Nephron progenitor cell (in vitro differentiated cells): ENCODE data around the gene NEUROD6.

Experiments used
- DNase-seq: peaks from one replicate; pipeline ENCODE4 v3.0.0; 2021
- H3K27ac Mint-ChIP-seq: 2 replicates; pipeline ENCODE4 v1.8.0; 2021; ENCODE audit warnings: mild to moderate bottlenecking, moderate library complexity, mixed read lengths
- H3K27me3 Mint-ChIP-seq: 2 replicates; pipeline ENCODE4 v1.8.0; 2021; ENCODE audit warnings: mild to moderate bottlenecking, low read depth, mixed read lengths; ENCODE audit not compliant: poor library complexity
- H3K36me3 Mint-ChIP-seq: 2 replicates; pipeline ENCODE4 v1.8.0; 2021; ENCODE audit warnings: low read depth, mixed read lengths
- H3K4me1 Mint-ChIP-seq: 2 replicates; pipeline ENCODE4 v1.8.0; 2021; ENCODE audit warnings: mixed read lengths
- H3K4me3 Mint-ChIP-seq: 2 replicates; pipeline ENCODE4 v1.8.0; 2021; ENCODE audit warnings: mild to moderate bottlenecking, moderate library complexity, mixed read lengths
- H3K9me3 Mint-ChIP-seq: 2 replicates; pipeline ENCODE4 v1.8.0; 2021; ENCODE audit warnings: mild to moderate bottlenecking, moderate library complexity, mixed read lengths
- CTCF ChIP-seq: fragments of 200-600 bp; sonication (generic); IDR thresholded peaks from 2 replicates; pipeline ENCODE4 v1.5.0; 2021; ENCODE audit warnings: antibody characterized with exemption

Gene NEUROD6

GRCh38 chr7:31327071-31327470 is 13.5 kb downstream of the NEUROD6 start:
- Mint-ChIP-seq H3K9me3 (no peaks in the 10 kb centered on the region), H3K36me3 (no peaks in the 10 kb centered on the region), H3K4me1 (no peaks in the 10 kb centered on the region), H3K4me3 (no peak overlapping the region), H3K27ac (no peak overlapping the region), H3K27me3 (peaks cover 18% of the 10 kb centered on the region)
- TF ChIP-seq CTCF = no peak
- no peak for DNase-seq

- no peaks in the 10 kb centered on the region for H3K36me3 Mint-ChIP-seq
- H3K27ac Mint-ChIP-seq = no peak overlapping the region
- TF ChIP-seq CTCF = no peak
- DNase-seq = no peak
- no peaks in the 10 kb centered on the region for H3K9me3 Mint-ChIP-seq
- no peak overlapping the region for H3K4me3 Mint-ChIP-seq
- H3K27me3 Mint-ChIP-seq = peaks cover 14% of the 10 kb centered on the region
- H3K4me1 Mint-ChIP-seq = no peaks in the 10 kb centered on the region
Measured at GRCh38 chr7:31326416-31326815, 14.1 kb downstream of the NEUROD6 start.

GRCh38 chr7:31323101-31323500 is 17.4 kb downstream of the NEUROD6 start:
- Mint-ChIP-seq H3K27me3 (peaks cover 8% of the 10 kb centered on the region), H3K36me3 (no peaks in the 10 kb centered on the region), H3K9me3 (no peaks in the 10 kb centered on the region), H3K27ac (no peak overlapping the region), H3K4me3 (no peak overlapping the region), H3K4me1 (no peaks in the 10 kb centered on the region)
- TF ChIP-seq CTCF = no peak
- DNase-seq = no peak

- no peak for TF ChIP-seq CTCF
- Mint-ChIP-seq H3K4me1 (no peaks in the 10 kb centered on the region), H3K27ac (no peak overlapping the region), H3K4me3 (no peak overlapping the region), H3K9me3 (no peaks in the 10 kb centered on the region), H3K36me3 (no peaks in the 10 kb centered on the region), H3K27me3 (peaks cover 8% of the 10 kb centered on the region)
- no peak for DNase-seq
Measured at GRCh38 chr7:31320675-31321074, 19.9 kb downstream of the NEUROD6 start.

- no peak for TF ChIP-seq CTCF
- H3K4me1 Mint-ChIP-seq = no peaks in the 10 kb centered on the region
- H3K27ac Mint-ChIP-seq = no peak overlapping the region
- H3K27me3 Mint-ChIP-seq = peaks cover 9% of the 10 kb centered on the region
- DNase-seq = no peak
- H3K36me3 Mint-ChIP-seq = no peaks in the 10 kb centered on the region
- H3K4me3 Mint-ChIP-seq = no peak overlapping the region
- H3K9me3 Mint-ChIP-seq = no peaks in the 10 kb centered on the region
Measured at GRCh38 chr7:31318313-31318712, 22.2 kb downstream of the NEUROD6 start.

GRCh38 chr7:31316876-31317275 is 23.6 kb downstream of the NEUROD6 start:
- no peak overlapping the region for H3K4me3 Mint-ChIP-seq
- TF ChIP-seq CTCF = no peak
- H3K27me3 Mint-ChIP-seq = peaks cover 10% of the 10 kb centered on the region
- DNase-seq = no peak
- H3K4me1 Mint-ChIP-seq = no peaks in the 10 kb centered on the region
- H3K9me3 Mint-ChIP-seq = no peaks in the 10 kb centered on the region
- H3K27ac Mint-ChIP-seq = no peak overlapping the region
- no peaks in the 10 kb centered on the region for H3K36me3 Mint-ChIP-seq
